Diencephalon (tissue), 1 donor: ENCODE measurements around the gene EPB41. TPM values are rescaled to one million over a fixed set of nuclear protein-coding genes. Genes with fewer than 3 reads are reported as not detected.

Source experiments
- small RNA-seq: library from RNA; depleted of rRNA; stranded (forward); fragments of <200 nt; gene quantifications from one replicate; pipeline ENCODE3, GENCODE V24; 2014
- total RNA-seq: library from RNA; depleted of rRNA; stranded (reverse); fragments of >200 nt; gene quantifications from one replicate; pipeline ENCODE4 v1.2.3, GENCODE V29; 2014

Gene EPB41
- 55.1 TPM for total RNA-seq

DNA sequence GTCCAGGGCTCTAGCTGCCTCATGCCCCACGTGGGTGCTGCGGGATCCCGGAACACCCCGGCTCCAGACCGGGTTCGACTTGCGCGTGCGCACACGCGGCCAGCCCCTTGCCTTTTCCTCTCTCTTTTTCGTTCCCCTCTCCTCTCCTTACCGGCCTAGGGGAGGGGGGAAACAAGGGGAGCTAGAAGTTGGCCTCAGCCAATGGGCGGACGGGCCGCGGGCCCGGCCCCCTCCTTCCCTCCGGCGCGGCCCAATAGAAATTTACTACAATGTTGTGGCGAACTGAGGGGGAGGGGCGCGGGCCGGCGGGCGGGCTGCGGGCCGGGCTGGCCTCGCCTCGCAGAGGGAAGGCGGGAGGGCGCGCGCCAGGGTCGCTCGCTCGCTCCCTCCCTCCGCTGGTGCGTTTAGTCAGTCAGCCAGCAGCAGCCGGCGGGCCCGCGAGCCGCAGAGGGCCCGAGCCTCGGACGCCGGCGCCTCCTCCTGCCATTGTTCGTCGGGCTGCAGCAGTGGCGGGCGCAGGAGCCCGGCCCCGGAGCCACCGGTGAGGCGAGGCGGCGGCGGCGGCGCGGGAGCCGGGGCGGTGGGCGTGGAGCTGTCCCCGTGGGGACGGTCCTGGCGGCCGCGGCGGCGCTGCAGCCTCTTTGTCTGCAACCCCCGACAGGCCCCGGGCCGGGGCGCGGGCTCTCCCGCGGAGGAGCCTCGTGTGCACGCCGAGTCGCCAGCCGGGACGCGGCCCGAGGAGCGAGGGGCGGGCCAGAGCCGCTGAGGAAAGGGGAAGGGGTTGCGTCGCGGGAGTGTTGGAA, at the start of gene EPB41:
TSS of gene EPB41 (plus strand) at position 342 of the 803 bp plus-strand sequence. CDS start 72,869 bp downstream, outside the sequence.

GRCh38 chr1:29123887-29124365, 209.6 kb downstream of the EPB41 start, which contains the start of gene TMEM200B:
Gene TMEM200B (minus strand): TSS chr1:29123903. CDS start chr1:29121828, 2,075 bp downstream.

Small RNA genes lying within 50 kb of the gene (small RNA-seq; reads per million reads assigned to genes)
- gene RF00017 (not detected), gene RF00019 (not detected)

Other genes starting within 250 kb of the EPB41 start
- gene GMEB1, start 245.8 kb upstream of the EPB41 start, total RNA-seq: 9.9 TPM
- gene YTHDF2, start 177.6 kb upstream of the EPB41 start, total RNA-seq: 76.6 TPM
- 2.8 TPM for gene OPRD1, start 102.4 kb upstream of the EPB41 start, total RNA-seq
- gene TMEM200B, start 209.3 kb downstream of the EPB41 start, total RNA-seq: 1.8 TPM